AG09319 (cell line): ENCODE results near the gene MAST3.

Experiments
- DNase-seq: peaks from one replicate; pipeline ENCODE4 v3.0.0-alpha.2; 2010; ENCODE audit warnings: low read depth; ENCODE audit errors: extremely low read depth
- CTCF ChIP-seq: IDR thresholded peaks from 2 replicates; pipeline ENCODE4 v1.5.1; 2011; ENCODE audit warnings: low read depth, mild to moderate bottlenecking, inconsistent platforms, low read length, moderate library complexity

MAST3 gene

GRCh38 chr19:18147396-18147795, 49.8 kb downstream of the MAST3 start:
- TF ChIP-seq CTCF, result no peak
- no peak for DNase-seq

GRCh38 chr19:18149596-18149975, 52.0 kb downstream of the MAST3 start:
- DNase-seq, result no peak

GRCh38 chr19:18150776-18151624, 53.4 kb downstream of the MAST3 start:
- no peak for TF ChIP-seq CTCF
- no peak for DNase-seq

More at GRCh38 chr19:18149596-18149975, 52.0 kb downstream of the MAST3 start:
- TF ChIP-seq CTCF, result no peak

- TF ChIP-seq CTCF, result peak; percentile 67
- peak; percentile 93 for DNase-seq
Observed at GRCh38 chr19:18152442-18152816, 54.9 kb downstream of the MAST3 start.

- DNase-seq, result peak; percentile 95
- no peak for TF ChIP-seq CTCF
Observed at GRCh38 chr19:18152817-18153555, 55.4 kb downstream of the MAST3 start, which contains the start of gene PIK3R2. TSS of gene PIK3R2 (plus strand) at chr19:18153163. CDS start at chr19:18155880, 2,717 bp downstream.

- DNase-seq, result no peak
- TF ChIP-seq CTCF, result no peak
Observed at GRCh38 chr19:18153556-18154134, 56.1 kb downstream of the MAST3 start.
